OCI-LY7 (cell line): ENCODE data around the gene ELOVL7.

ENCODE experiments used
- EZH2phosphoT487 ChIP-seq: fragments of 200-600 bp; sonication (generic); IDR thresholded peaks from 2 replicates; pipeline ENCODE4 v1.6.1; 2018; ENCODE audit warnings: low read depth, borderline replicate concordance, mild to moderate bottlenecking, mixed run types, antibody characterized with exemption, low read length, moderate library complexity, mixed read lengths
- TF ChIP-seq, protein P1 (sequence below): fragments of 200-600 bp; sonication (generic); conservative IDR thresholded peaks from 2 replicates; pipeline ENCODE4 v1.5.1; 2014; ENCODE audit warnings: mild to moderate bottlenecking, antibody characterized with exemption, low read length, moderate library complexity, mixed read lengths

DNA sequence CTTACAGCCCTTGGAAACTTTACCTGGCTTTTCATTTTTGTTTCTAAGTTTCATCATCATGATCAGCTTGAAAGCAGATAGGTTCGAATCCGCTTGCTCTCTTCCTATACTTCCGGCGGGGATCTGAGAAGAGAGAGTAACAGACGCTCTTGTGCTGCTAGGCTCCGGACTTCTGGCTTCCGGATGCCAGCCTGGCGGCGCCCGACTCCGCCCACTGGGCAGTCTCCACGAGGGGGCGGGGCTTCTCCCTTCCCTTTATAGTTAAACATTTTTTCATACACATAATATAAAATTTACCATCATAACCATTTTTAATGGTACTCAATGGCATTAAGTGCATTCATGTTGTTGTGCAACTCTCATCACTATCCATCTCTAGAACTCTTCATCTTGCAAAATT, 49.5 kb upstream of the ELOVL7 start:
- TF ChIP-seq, protein P1, sequence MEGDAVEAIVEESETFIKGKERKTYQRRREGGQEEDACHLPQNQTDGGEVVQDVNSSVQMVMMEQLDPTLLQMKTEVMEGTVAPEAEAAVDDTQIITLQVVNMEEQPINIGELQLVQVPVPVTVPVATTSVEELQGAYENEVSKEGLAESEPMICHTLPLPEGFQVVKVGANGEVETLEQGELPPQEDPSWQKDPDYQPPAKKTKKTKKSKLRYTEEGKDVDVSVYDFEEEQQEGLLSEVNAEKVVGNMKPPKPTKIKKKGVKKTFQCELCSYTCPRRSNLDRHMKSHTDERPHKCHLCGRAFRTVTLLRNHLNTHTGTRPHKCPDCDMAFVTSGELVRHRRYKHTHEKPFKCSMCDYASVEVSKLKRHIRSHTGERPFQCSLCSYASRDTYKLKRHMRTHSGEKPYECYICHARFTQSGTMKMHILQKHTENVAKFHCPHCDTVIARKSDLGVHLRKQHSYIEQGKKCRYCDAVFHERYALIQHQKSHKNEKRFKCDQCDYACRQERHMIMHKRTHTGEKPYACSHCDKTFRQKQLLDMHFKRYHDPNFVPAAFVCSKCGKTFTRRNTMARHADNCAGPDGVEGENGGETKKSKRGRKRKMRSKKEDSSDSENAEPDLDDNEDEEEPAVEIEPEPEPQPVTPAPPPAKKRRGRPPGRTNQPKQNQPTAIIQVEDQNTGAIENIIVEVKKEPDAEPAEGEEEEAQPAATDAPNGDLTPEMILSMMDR, result no peak
- no peak for TF ChIP-seq EZH2phosphoT487
